Measurements from ENCODE around the gene LRBA.

The LRBA gene

GRCh38 chr4:150256225-150256620, 758.9 kb downstream of the LRBA start:
- no peak for DNase-seq

- DNase-seq = no peak
Measured at GRCh38 chr4:150255610-150256224, 759.4 kb downstream of the LRBA start.

- DNase-seq = no peak
Measured at GRCh38 chr4:150253965-150254630, 761.0 kb downstream of the LRBA start.

- no peak for DNase-seq
Measured at GRCh38 chr4:150253416-150253815, 761.7 kb downstream of the LRBA start.

- no peak for DNase-seq
Measured at GRCh38 chr4:150252741-150253140, 762.3 kb downstream of the LRBA start.

GRCh38 chr4:150252306-150252705, 762.8 kb downstream of the LRBA start:
- DNase-seq = no peak

GRCh38 chr4:150251752-150252190, 763.3 kb downstream of the LRBA start:
- DNase-seq = peak; percentile 58

- no peak for DNase-seq
Measured at GRCh38 chr4:150250998-150251651, 764.0 kb downstream of the LRBA start.

- no peak for DNase-seq
Measured at GRCh38 chr4:150250293-150250997, 764.6 kb downstream of the LRBA start.

GRCh38 chr4:150248181-150248580, 766.9 kb downstream of the LRBA start:
- DNase-seq = no peak

- DNase-seq = no peak
Measured at GRCh38 chr4:150247184-150247583, 767.9 kb downstream of the LRBA start.

- no peak for DNase-seq
Measured at GRCh38 chr4:150244600-150244999, 770.5 kb downstream of the LRBA start.

GRCh38 chr4:150243932-150244331, 771.2 kb downstream of the LRBA start:
- DNase-seq = no peak

GRCh38 chr4:150242820-150243458, 772.1 kb downstream of the LRBA start:
- peak; percentile 47 for DNase-seq

- DNase-seq = no peak
Measured at GRCh38 chr4:150240011-150240410, 775.1 kb downstream of the LRBA start.

- no peak for DNase-seq
Measured at GRCh38 chr4:150238591-150238990, 776.5 kb downstream of the LRBA start.

- DNase-seq = no peak
Measured at GRCh38 chr4:150237110-150237872, 777.8 kb downstream of the LRBA start.

GRCh38 chr4:150236626-150237025, 778.5 kb downstream of the LRBA start:
- no peak for DNase-seq

- no peak for DNase-seq
Measured at GRCh38 chr4:150235808-150236271, 779.2 kb downstream of the LRBA start.

GRCh38 chr4:150235317-150235716, 779.8 kb downstream of the LRBA start:
- no peak for DNase-seq

- DNase-seq = no peak
Measured at GRCh38 chr4:150234246-150234645, 780.8 kb downstream of the LRBA start.

GRCh38 chr4:150232029-150232428, 783.1 kb downstream of the LRBA start:
- no peak for DNase-seq

Measured in midbrain (tissue), 1 donor.